ENCODE data around the gene INO80. TPM values are rescaled to one million over a fixed set of nuclear protein-coding genes. Genes with fewer than 3 reads are reported as not detected.

INO80 gene
- total RNA-seq, 4 donors from 2014 or later: 17.5 to 111 (median 40.1) TPM

DNA sequence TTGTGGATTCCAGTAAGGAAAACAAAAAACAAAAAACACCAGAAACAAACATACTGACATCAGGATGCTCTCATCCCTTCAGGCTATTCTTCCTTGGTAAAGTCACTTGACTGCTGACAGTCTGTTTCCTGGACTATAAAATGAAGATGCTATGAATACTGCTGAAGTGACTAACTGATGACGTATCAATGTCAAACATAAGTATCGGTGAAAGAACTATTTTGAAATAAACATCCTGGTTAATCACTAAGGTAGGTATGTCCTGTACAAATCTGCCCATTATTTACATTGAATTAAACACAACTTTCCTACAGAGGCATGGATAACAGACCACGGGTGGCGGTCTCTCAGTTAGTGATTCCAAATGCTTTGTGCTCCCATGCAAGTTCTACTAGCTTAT is 116.9 kb downstream of the INO80 start:
- H3K4me3 ChIP-seq: no peak overlapping the region
- no peaks in the 10 kb centered on the region for H3K9me3 ChIP-seq
- peaks cover 0 to 7% (median 0%) of the 10 kb centered on the region in 4 donors for H3K4me1 ChIP-seq
- DNase-seq: no peak
- H3K36me3 ChIP-seq: peaks cover 0 to 41% (median 0%) of the 10 kb centered on the region in 3 donors
- no peak for TF ChIP-seq POLR2A (IDR thresholded peaks at IDR 0.05)
- TF ChIP-seq, protein P1, sequence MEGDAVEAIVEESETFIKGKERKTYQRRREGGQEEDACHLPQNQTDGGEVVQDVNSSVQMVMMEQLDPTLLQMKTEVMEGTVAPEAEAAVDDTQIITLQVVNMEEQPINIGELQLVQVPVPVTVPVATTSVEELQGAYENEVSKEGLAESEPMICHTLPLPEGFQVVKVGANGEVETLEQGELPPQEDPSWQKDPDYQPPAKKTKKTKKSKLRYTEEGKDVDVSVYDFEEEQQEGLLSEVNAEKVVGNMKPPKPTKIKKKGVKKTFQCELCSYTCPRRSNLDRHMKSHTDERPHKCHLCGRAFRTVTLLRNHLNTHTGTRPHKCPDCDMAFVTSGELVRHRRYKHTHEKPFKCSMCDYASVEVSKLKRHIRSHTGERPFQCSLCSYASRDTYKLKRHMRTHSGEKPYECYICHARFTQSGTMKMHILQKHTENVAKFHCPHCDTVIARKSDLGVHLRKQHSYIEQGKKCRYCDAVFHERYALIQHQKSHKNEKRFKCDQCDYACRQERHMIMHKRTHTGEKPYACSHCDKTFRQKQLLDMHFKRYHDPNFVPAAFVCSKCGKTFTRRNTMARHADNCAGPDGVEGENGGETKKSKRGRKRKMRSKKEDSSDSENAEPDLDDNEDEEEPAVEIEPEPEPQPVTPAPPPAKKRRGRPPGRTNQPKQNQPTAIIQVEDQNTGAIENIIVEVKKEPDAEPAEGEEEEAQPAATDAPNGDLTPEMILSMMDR (IDR thresholded peaks at IDR 0.05): no peak
- no peak overlapping the region for H3K27ac ChIP-seq
- H3K27me3 ChIP-seq: no peaks in the 10 kb centered on the region

DNA sequence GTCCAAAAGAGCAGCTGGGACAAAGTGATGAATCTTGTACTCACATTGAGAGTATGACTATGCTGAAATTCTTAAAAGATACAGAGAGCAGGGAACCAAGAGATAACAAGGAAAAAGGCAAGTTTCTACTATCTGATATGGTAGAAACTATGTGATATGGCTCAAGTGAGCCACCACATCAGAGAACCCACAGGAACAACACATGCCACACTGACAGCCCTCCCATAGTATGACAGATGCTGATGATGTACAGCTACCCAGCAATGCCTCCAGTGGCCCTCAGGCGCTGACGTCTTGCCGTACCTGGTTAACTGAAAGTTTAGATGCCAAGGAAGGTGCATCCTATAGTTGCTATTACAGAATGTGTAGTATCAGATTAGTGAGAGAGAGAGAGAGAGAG is 120.4 kb downstream of the INO80 start:
- H3K27me3 ChIP-seq: no peaks in the 10 kb centered on the region
- TF ChIP-seq, protein P1 (IDR thresholded peaks at IDR 0.05): no peak
- no peak for TF ChIP-seq POLR2A (IDR thresholded peaks at IDR 0.05)
- H3K4me3 ChIP-seq: no peak overlapping the region
- no peak overlapping the region for H3K27ac ChIP-seq
- H3K4me1 ChIP-seq: no peaks in the 10 kb centered on the region
- peaks cover 0 to 47% (median 0%) of the 10 kb centered on the region in 3 donors for H3K36me3 ChIP-seq
- no peaks in the 10 kb centered on the region for H3K9me3 ChIP-seq
- DNase-seq: no peak

DNA sequence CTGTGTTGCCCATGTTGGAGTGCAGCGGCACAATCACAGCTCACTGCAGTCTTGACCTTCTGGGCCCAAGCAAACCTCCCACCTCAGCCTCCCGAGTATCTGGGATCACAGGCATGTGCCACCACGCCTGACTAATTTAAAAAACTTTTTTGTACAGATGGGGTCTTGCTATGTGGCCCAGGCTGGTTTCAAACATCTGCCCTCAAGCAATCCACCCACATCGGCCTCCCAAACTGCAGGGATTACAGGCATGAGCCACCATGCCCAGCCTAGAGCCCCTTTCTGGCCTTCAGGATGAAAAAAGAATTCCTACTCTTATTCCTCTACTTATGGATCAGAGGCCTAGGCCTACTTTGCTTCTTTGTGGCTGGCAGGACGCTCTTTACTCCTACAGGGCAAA is 123.3 kb downstream of the INO80 start:
- DNase-seq: no peak
- Histone ChIP-seq H3K27me3 (no peaks in the 10 kb centered on the region), H3K4me1 (no peaks in the 10 kb centered on the region), H3K27ac (no peak overlapping the region), H3K4me3 (no peak overlapping the region), H3K9me3 (no peaks in the 10 kb centered on the region), H3K36me3 (peaks cover 0 to 54% (median 0%) of the 10 kb centered on the region in 3 donors)
- no peak for TF ChIP-seq POLR2A (IDR thresholded peaks at IDR 0.05)
- TF ChIP-seq, protein P1 (IDR thresholded peaks at IDR 0.05): no peak

DNA sequence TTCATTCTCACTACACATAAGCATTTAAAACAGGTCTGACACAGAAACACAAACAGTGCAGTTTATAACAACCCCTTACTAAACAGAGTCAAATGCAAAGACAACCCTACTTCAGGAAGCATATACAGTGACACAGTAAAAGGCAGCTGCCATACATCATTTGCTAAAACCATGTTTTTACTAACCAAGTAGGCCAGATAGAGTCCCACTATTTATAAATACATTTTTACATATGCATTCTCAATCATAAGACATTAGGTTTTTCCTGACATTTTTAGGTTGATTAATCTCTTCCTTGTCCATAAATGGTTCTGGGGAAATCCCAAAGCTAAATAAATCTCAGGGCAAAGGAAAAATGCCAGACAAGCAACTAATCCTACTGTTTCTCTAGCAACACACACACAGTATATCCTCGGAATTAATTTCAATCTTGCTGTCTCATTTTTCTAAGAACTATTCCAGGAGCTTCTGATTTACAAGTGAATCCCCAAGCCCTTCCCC is 123.8 kb downstream of the INO80 start:
- Histone ChIP-seq H3K4me3 (no peak overlapping the region), H3K27ac (no peak overlapping the region), H3K4me1 (no peaks in the 10 kb centered on the region), H3K9me3 (no peaks in the 10 kb centered on the region), H3K36me3 (peaks cover 0 to 57% (median 0%) of the 10 kb centered on the region in 3 donors), H3K27me3 (no peaks in the 10 kb centered on the region)
- no peak for DNase-seq
- TF ChIP-seq, protein P1 (IDR thresholded peaks at IDR 0.05): no peak
- no peak for TF ChIP-seq POLR2A (IDR thresholded peaks at IDR 0.05)

DNA sequence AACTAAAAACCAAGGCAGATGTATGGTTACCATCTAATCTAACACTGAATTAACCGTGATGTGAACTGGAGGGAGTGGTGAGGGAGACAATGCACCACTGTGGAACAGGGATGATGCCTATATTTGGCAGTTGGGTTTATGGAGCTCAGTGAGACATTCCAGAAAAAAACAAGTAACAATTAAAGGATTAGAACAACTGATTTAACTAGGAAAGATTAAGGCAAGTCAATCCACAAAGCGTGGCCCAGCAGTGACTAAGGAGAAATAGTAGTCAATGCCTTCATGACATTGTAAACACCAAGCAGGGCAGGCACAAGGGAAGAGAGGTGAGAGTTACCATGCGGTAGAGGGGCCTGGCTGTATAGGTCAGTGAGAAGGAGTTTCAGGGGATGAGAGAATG is 124.7 kb downstream of the INO80 start:
- no peak for TF ChIP-seq POLR2A (IDR thresholded peaks at IDR 0.05)
- TF ChIP-seq, protein P1 (IDR thresholded peaks at IDR 0.05): no peak
- no peak for DNase-seq
- Histone ChIP-seq H3K4me3 (no peak overlapping the region), H3K4me1 (no peaks in the 10 kb centered on the region), H3K36me3 (peaks cover 0 to 57% (median 4%) of the 10 kb centered on the region in 3 donors), H3K27me3 (no peaks in the 10 kb centered on the region), H3K9me3 (no peaks in the 10 kb centered on the region), H3K27ac (no peak overlapping the region)

DNA sequence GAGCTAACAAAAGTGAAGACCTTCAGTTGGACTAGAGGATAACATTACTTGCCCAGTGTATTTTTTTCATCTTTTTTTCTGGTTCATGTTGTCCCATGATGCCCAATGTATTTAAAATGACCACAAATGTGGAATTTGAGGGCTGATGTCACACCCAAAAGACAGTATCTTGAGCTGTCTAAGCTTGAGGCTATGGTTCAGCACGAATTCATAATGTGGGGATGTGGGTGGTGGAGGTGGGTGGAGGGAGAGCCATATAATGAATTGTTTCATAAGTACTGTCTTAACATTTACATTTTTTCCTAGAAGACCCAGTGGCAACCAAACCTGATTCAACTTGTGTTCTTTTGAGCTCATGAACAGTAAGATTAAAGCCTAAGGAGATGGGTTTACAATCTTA is 125.3 kb downstream of the INO80 start:
- no peak overlapping the region for H3K4me3 ChIP-seq
- H3K27ac ChIP-seq: no peak overlapping the region
- H3K9me3 ChIP-seq: no peaks in the 10 kb centered on the region
- no peak for TF ChIP-seq POLR2A (IDR thresholded peaks at IDR 0.05)
- TF ChIP-seq, protein P1 (IDR thresholded peaks at IDR 0.05): no peak
- no peak for DNase-seq
- peaks cover 0 to 57% (median 4%) of the 10 kb centered on the region in 3 donors for H3K36me3 ChIP-seq
- H3K4me1 ChIP-seq: no peaks in the 10 kb centered on the region
- no peaks in the 10 kb centered on the region for H3K27me3 ChIP-seq
